Measurements from ENCODE around the gene LRBA. TPM values are rescaled to one million over a fixed set of nuclear protein-coding genes. Genes with fewer than 3 reads are reported as not detected.

The LRBA gene
- polyA plus RNA-seq, 1 of the 3 experiments (the other 2 are of a cell fraction): 11.4 TPM

- no peaks in the 10 kb centered on the region for H3K9me3 ChIP-seq
- H3K4me2 ChIP-seq: no peak overlapping the region
- no peaks in the 10 kb centered on the region for H3K4me1 ChIP-seq (ENCODE audit: control insufficient read depth in 1 of 2, insufficient read depth in 2 of 2, low read depth in 1 of 2, low read length in 1 of 2)
- H3K79me2 ChIP-seq (ENCODE audit: insufficient read depth): no peaks in the 10 kb centered on the region
- TF ChIP-seq TAF1 (IDR thresholded peaks at IDR 0.05; ENCODE audit: borderline replicate concordance, low read depth, low read length) (no peak), USF1 (IDR thresholded peaks at IDR 0.05; ENCODE audit: borderline replicate concordance, low read depth) (no peak), TCF12 (IDR thresholded peaks at IDR 0.05) (no peak), SMC3 (IDR thresholded peaks at IDR 0.05; ENCODE audit: low read depth, low read length) (no peak), MXI1 (IDR thresholded peaks at IDR 0.05; ENCODE audit: low read depth, low read length) (no peak), TEAD4 (IDR thresholded peaks at IDR 0.05; ENCODE audit: borderline replicate concordance, insufficient read depth) (no peak), ELF1 (IDR thresholded peaks at IDR 0.05) (no peak), REST (IDR thresholded peaks at IDR 0.05; ENCODE audit: low read depth, low read length) (no peak)
- H3K4me3 ChIP-seq (ENCODE audit: low read depth in 2 of 2, low read length in 1 of 2): no peak overlapping the region
- H3K9me2 ChIP-seq: no peaks in the 10 kb centered on the region
- ChIA-PET POLR2A (no interaction called here), CTCF (no interaction called here)
- H3K36me3 ChIP-seq (replicated peaks in 1 of 2; ENCODE audit: control insufficient read depth in 1 of 2, insufficient read depth in 2 of 2, low read length in 1 of 2): peaks cover 20 to 49% of the 10 kb centered on the region in 2 experiments
- H4K20me1 ChIP-seq (ENCODE audit: insufficient read depth): no peaks in the 10 kb centered on the region
- H2AFZ ChIP-seq (ENCODE audit: low read depth): no peak overlapping the region
- H3K9ac ChIP-seq: no peak overlapping the region
- no peaks in the 10 kb centered on the region for H3K27me3 ChIP-seq (ENCODE audit: insufficient read depth)
- H3K27ac ChIP-seq (ENCODE audit: low read depth in 2 of 2, low read length in 1 of 2): no peak overlapping the region
- H3F3A ChIP-seq (replicated peaks; ENCODE audit: insufficient read depth): peaks cover 8% of the 10 kb centered on the region
- WGBS (ENCODE audit: low lambda C conversion rate): 100% methylated on average over 1 of the region's 1 CpG
- no peak for DNase-seq
These were observed 746.6 kb downstream of the LRBA start for GRCh38 chr4:150268444-150268843.

GRCh38 chr4:150265806-150266205 is 749.3 kb downstream of the LRBA start:
- no peaks in the 10 kb centered on the region for H4K20me1 ChIP-seq (ENCODE audit: insufficient read depth)
- no peak for TF ChIP-seq SIN3A (IDR thresholded peaks at IDR 0.05; ENCODE audit: borderline replicate concordance, low read depth, low read length)
- TF ChIP-seq IRF3 (IDR thresholded peaks at IDR 0.05; ENCODE audit: low read depth, low read length): no peak
- no peak for TF ChIP-seq NRF1 (IDR thresholded peaks at IDR 0.05; ENCODE audit: low read depth, low read length)
- TF ChIP-seq USF2 (IDR thresholded peaks at IDR 0.05; ENCODE audit: borderline replicate concordance, low read depth, low read length): no peak
- TF ChIP-seq NFIC (IDR thresholded peaks at IDR 0.05; ENCODE audit: borderline replicate concordance): no peak
- no peak for TF ChIP-seq TAF1 (IDR thresholded peaks at IDR 0.05; ENCODE audit: borderline replicate concordance, low read depth, low read length)
- no peak for TF ChIP-seq GATA2 (CRISPR knock-in tag; IDR thresholded peaks at IDR 0.05)
- TF ChIP-seq TEAD4 (IDR thresholded peaks at IDR 0.05; ENCODE audit: borderline replicate concordance, insufficient read depth): no peak
- no peak for TF ChIP-seq YY1 (IDR thresholded peaks at IDR 0.05; ENCODE audit: low read depth)
- no peak for TF ChIP-seq TCF12 (IDR thresholded peaks at IDR 0.05)
- TF ChIP-seq USF1 (IDR thresholded peaks at IDR 0.05; ENCODE audit: borderline replicate concordance, low read depth): no peak
- TF ChIP-seq CHD2 (IDR thresholded peaks at IDR 0.05; ENCODE audit: low read length, partially characterized antibody): no peak
- TF ChIP-seq POLR2AphosphoS5 (IDR thresholded peaks at IDR 0.05; ENCODE audit: low read depth, low read length): no peak
- TF ChIP-seq RAD21 (IDR thresholded peaks at IDR 0.05; ENCODE audit: low read length): no peak
- TF ChIP-seq FOSL2 (IDR thresholded peaks at IDR 0.05; ENCODE audit: borderline replicate concordance, low read depth): no peak
- TF ChIP-seq RXRA (IDR thresholded peaks at IDR 0.05; ENCODE audit: borderline replicate concordance, low read depth): no peak
- no peak for TF ChIP-seq EP300 (IDR thresholded peaks at IDR 0.05; ENCODE audit: borderline replicate concordance in 1 of 2, low read depth in 1 of 2, low read length in 1 of 2)
- WGBS (ENCODE audit: low lambda C conversion rate): 92% methylated on average over 1 of the region's 1 CpG
- ChIA-PET POLR2A (no interaction called here), CTCF (interaction anchor here (0.6 to 1.5 kb wide), 2 partner anchors 12 to 23 kb away, joined by 3 read pairs; no protein-coding TSS in a partner anchor)
- no peak overlapping the region for H3K4me3 ChIP-seq (ENCODE audit: low read depth in 2 of 2, low read length in 1 of 2)
- no peaks in the 10 kb centered on the region for H3K4me1 ChIP-seq (ENCODE audit: control insufficient read depth in 1 of 2, insufficient read depth in 2 of 2, low read depth in 1 of 2, low read length in 1 of 2)
- no peak overlapping the region for H3K27ac ChIP-seq (ENCODE audit: low read depth in 2 of 2, low read length in 1 of 2)
- no peak overlapping the region for H3K4me2 ChIP-seq
- DNase-seq: no peak
- H3K9me3 ChIP-seq: no peaks in the 10 kb centered on the region
- no peak overlapping the region for H3K9ac ChIP-seq
- H3K27me3 ChIP-seq (ENCODE audit: insufficient read depth): no peaks in the 10 kb centered on the region
- H3K36me3 ChIP-seq (replicated peaks in 1 of 2; ENCODE audit: control insufficient read depth in 1 of 2, insufficient read depth in 2 of 2, low read length in 1 of 2): peaks cover 40 to 59% of the 10 kb centered on the region in 2 experiments
- H3K9me2 ChIP-seq: no peaks in the 10 kb centered on the region
- H3F3A ChIP-seq (replicated peaks; ENCODE audit: insufficient read depth): peaks cover 8% of the 10 kb centered on the region
- H2AFZ ChIP-seq (ENCODE audit: low read depth): no peak overlapping the region
- no peaks in the 10 kb centered on the region for H3K79me2 ChIP-seq (ENCODE audit: insufficient read depth)

All from SK-N-SH (cell line).